NCI-H510A treated with DMSO at 0.1 percent for 48 hours (cell line): ENCODE results near the gene NOSTRIN.
"Not testable (repeated sequence)": the region's sequence is repeated elsewhere in the genome, so short reads cannot be mapped to it uniquely, and the experiment has no call there.

Experiments used
- DNase-seq: peaks from one replicate; lab custom pipeline; 2025; lab: John Stamatoyannopoulos, UW

NOSTRIN gene

GRCh38 chr2:168819829-168820489 lies 17.5 kb downstream of the NOSTRIN start:
- no peak for DNase-seq

- DNase-seq = no peak
These were observed 19.1 kb downstream of the NOSTRIN start for GRCh38 chr2:168821577-168821976.

- no peak for DNase-seq
These were observed 19.6 kb downstream of the NOSTRIN start for GRCh38 chr2:168821992-168822391.

GRCh38 chr2:168825126-168825525 lies 22.7 kb downstream of the NOSTRIN start:
- no peak for DNase-seq

GRCh38 chr2:168830958-168831357 lies 28.5 kb downstream of the NOSTRIN start:
- no peak for DNase-seq

GRCh38 chr2:168831662-168832061 lies 29.2 kb downstream of the NOSTRIN start:
- no peak for DNase-seq

- DNase-seq = no peak
These were observed 33.5 kb downstream of the NOSTRIN start for GRCh38 chr2:168835969-168836368.

- DNase-seq = no peak
These were observed 39.0 kb downstream of the NOSTRIN start for GRCh38 chr2:168841445-168841844.

GRCh38 chr2:168843253-168843652 lies 40.8 kb downstream of the NOSTRIN start:
- DNase-seq = no peak

GRCh38 chr2:168848225-168848624 lies 45.8 kb downstream of the NOSTRIN start:
- DNase-seq = no peak

- DNase-seq = no peak
These were observed 47.2 kb downstream of the NOSTRIN start for GRCh38 chr2:168849610-168850009.

GRCh38 chr2:168850846-168851245 lies 48.4 kb downstream of the NOSTRIN start:
- no peak for DNase-seq

- DNase-seq = no peak
These were observed 49.4 kb downstream of the NOSTRIN start for GRCh38 chr2:168851674-168852320.

- no peak for DNase-seq
These were observed 50.0 kb downstream of the NOSTRIN start for GRCh38 chr2:168852481-168852880.

GRCh38 chr2:168853471-168853870 lies 51.0 kb downstream of the NOSTRIN start:
- no peak for DNase-seq

- DNase-seq = no peak
These were observed 52.2 kb downstream of the NOSTRIN start for GRCh38 chr2:168854651-168855050.

- no peak for DNase-seq
These were observed 53.2 kb downstream of the NOSTRIN start for GRCh38 chr2:168855601-168856000.

- no peak for DNase-seq
These were observed 55.7 kb downstream of the NOSTRIN start for GRCh38 chr2:168858146-168858545.

- not testable (repeated sequence) for DNase-seq
These were observed 64.7 kb downstream of the NOSTRIN start for GRCh38 chr2:168867164-168867563.

- not testable (repeated sequence) for DNase-seq
These were observed 67.9 kb downstream of the NOSTRIN start for GRCh38 chr2:168870369-168870768.

GRCh38 chr2:168870824-168871223 lies 68.4 kb downstream of the NOSTRIN start:
- not testable (repeated sequence) for DNase-seq

GRCh38 chr2:168874368-168875054 lies 72.1 kb downstream of the NOSTRIN start:
- no peak for DNase-seq

GRCh38 chr2:168882163-168882562 lies 79.7 kb downstream of the NOSTRIN start:
- not testable (repeated sequence) for DNase-seq
